Measurements from ENCODE around the gene NID2.
A peak's percentile ranks its signal among the peaks of the same experiment; 100 is the strongest.

Gene NID2

GRCh38 chr14:52029881-52030280, 39.0 kb downstream of the NID2 start:
- DNase-seq (ENCODE audit: low read depth): no peak

GRCh38 chr14:52026901-52027300, 42.0 kb downstream of the NID2 start:
- DNase-seq (ENCODE audit: low read depth): no peak

GRCh38 chr14:52026017-52026660, 42.7 kb downstream of the NID2 start:
- DNase-seq (ENCODE audit: low read depth): no peak

- peak; percentile 87 for DNase-seq (ENCODE audit: low read depth)
Observed at GRCh38 chr14:52025310-52025709, 43.5 kb downstream of the NID2 start.

- peak; percentile 65 for DNase-seq (ENCODE audit: low read depth)
Observed at GRCh38 chr14:52023518-52023917, 45.3 kb downstream of the NID2 start.

- DNase-seq (ENCODE audit: low read depth): no peak
Observed at GRCh38 chr14:52021957-52022600, 46.8 kb downstream of the NID2 start.

GRCh38 chr14:52020866-52021717, 47.8 kb downstream of the NID2 start:
- DNase-seq (ENCODE audit: low read depth): no peak

GRCh38 chr14:52020161-52020714, 48.6 kb downstream of the NID2 start:
- DNase-seq (ENCODE audit: low read depth): no peak

- DNase-seq (ENCODE audit: low read depth): no peak
Observed at GRCh38 chr14:52018970-52019369, 49.9 kb downstream of the NID2 start.

- no peak for DNase-seq (ENCODE audit: low read depth)
Observed at GRCh38 chr14:52018252-52018651, 50.6 kb downstream of the NID2 start.

GRCh38 chr14:52015411-52016030, 53.3 kb downstream of the NID2 start:
- DNase-seq (ENCODE audit: low read depth): no peak

- no peak for DNase-seq (ENCODE audit: low read depth)
Observed at GRCh38 chr14:52014601-52015267, 54.1 kb downstream of the NID2 start.

- no peak for DNase-seq (ENCODE audit: low read depth)
Observed at GRCh38 chr14:52013984-52014600, 54.8 kb downstream of the NID2 start.

- no peak for DNase-seq (ENCODE audit: low read depth)
Observed at GRCh38 chr14:52012635-52013034, 56.2 kb downstream of the NID2 start.

GRCh38 chr14:52011523-52011922, 57.3 kb downstream of the NID2 start:
- DNase-seq (ENCODE audit: low read depth): no peak

- no peak for DNase-seq (ENCODE audit: low read depth)
Observed at GRCh38 chr14:52010173-52010693, 58.6 kb downstream of the NID2 start.

GRCh38 chr14:52008136-52008535, 60.7 kb downstream of the NID2 start:
- DNase-seq (ENCODE audit: low read depth): no peak

GRCh38 chr14:52007637-52008036, 61.2 kb downstream of the NID2 start:
- no peak for DNase-seq (ENCODE audit: low read depth)

- no peak for DNase-seq (ENCODE audit: low read depth)
Observed at GRCh38 chr14:52007211-52007610, 61.6 kb downstream of the NID2 start.

GRCh38 chr14:52006361-52006760, 62.5 kb downstream of the NID2 start:
- no peak for DNase-seq (ENCODE audit: low read depth)

GRCh38 chr14:52005625-52006024, 63.2 kb downstream of the NID2 start:
- no peak for DNase-seq (ENCODE audit: low read depth)
